Left lobe of liver (tissue), 2 donors: ENCODE measurements around the gene EFCC1. TPM values are rescaled to one million over a fixed set of nuclear protein-coding genes. Genes with fewer than 3 reads are reported as not detected.
A peak's percentile ranks its signal among the peaks of the same experiment; 100 is the strongest.

Source experiments
- ATAC-seq: fragments of 200-7000 bp; cut with Tn5 transposase; one replicate; pipeline ENCODE4 v1.9.1; 2020; ENCODE audit warnings: mild to moderate bottlenecking, moderate library complexity
- DNase-seq: peaks from one replicate; pipeline ENCODE4 v3.0.0-alpha.2; 2020; ENCODE audit warnings: low spot score
- total RNA-seq: library from RNA; stranded (reverse); gene quantifications from one replicate; pipeline ENCODE4 v1.2.1, GENCODE V29; 2021
- donor health status: DM: no; HTN: no; CAD: no; lungs with moderate emphysema.
- donor health status: DM: no; HTN: yes; CAD: no.

EFCC1 gene
- total RNA-seq, 1 donor from 2014 or later, result 0.53 TPM

- DNase-seq (no peak), ATAC-seq (no peak)
Measured at GRCh38 chr3:129031476-129032215, 30.5 kb downstream of the EFCC1 start.

- no peak for ATAC-seq
- no peak for DNase-seq
Measured at GRCh38 chr3:129032716-129033115, 31.6 kb downstream of the EFCC1 start.

DNA sequence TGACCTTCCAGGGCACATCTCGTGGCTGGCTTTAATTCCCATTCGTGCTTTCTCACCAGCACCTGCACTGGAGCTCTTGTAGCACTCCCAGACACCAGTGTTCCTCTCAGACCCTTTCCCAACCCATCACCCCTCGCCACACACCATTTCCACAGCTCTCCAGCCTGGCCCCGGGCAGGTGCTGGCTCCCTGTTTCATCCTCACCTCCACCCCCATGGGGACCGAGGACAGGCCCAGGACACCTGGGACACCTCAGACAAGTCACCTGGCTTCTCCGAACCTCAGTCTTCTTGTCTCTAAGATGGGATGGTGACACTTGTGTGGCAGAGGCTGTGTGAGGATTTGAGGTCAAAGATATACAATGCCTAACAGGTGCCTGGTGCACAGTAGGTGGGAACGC is 32.0 kb downstream of the EFCC1 start:
- no peak for DNase-seq
- ATAC-seq, result no peak

- ATAC-seq (peak; percentile 21), DNase-seq (no peak)
Measured at GRCh38 chr3:129033633-129034321, 32.7 kb downstream of the EFCC1 start.

DNA sequence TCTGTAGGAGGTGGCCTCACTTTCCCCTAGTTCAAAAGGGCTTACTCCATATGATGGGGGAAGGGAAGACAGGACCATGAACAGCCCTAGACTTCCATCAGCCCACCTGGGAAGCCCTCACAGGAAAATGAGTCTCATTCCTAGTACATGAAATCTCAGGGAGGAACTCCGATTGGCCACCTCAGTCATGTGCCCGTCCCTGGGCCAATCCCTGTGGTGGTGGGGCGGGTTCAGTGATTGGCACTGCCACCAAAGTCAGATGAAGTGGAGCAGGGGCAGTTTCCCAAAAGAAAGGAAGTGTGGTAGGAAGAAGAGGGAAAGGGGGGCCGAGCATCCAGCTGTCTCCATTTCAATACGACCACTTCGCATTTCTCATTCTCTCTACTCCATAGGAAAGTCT is 33.5 kb downstream of the EFCC1 start:
- DNase-seq (no peak), ATAC-seq (peak; percentile 12)

DNA sequence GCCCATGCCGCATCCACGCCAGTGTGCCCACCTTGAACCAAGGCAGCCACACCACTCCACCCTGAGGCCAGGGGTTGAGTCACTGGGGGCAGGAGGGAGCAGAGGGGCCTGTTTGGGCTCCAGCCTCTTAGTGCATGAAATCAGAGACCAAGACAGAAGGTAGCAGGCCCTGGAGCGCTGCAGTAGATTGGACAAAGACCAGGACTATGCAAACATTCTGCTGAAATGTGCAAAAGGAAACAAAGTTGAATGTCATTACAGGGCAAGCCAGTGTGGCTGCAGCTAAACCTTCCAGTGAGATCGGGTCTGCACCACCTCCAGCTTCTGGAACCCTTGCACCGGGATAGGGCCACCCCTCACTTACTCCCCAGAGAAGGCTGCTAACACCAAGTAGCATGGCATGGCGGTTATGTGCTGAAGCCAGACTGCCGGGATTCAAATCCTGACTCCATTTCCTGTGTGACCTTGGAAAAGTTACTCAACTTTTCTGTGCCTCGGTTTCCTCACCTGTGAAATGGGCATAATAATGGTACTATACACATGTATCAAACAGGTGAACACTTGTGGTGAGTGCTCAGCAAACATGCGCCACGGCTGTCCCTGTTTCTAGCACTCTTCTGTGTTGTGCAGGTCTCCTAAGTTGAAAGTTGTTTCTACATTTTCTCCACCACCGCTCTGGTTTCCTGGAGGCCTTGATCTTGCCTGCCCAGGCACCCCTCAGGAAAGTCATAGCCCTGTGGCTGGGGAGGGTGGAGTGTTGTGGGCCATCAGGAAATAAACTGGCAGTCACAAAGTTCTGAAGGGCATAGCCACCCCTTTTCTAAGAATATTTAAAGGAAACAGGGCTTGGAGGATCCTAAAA is 34.5 kb downstream of the EFCC1 start:
- peak; percentile 73 for ATAC-seq
- no peak for DNase-seq

DNA sequence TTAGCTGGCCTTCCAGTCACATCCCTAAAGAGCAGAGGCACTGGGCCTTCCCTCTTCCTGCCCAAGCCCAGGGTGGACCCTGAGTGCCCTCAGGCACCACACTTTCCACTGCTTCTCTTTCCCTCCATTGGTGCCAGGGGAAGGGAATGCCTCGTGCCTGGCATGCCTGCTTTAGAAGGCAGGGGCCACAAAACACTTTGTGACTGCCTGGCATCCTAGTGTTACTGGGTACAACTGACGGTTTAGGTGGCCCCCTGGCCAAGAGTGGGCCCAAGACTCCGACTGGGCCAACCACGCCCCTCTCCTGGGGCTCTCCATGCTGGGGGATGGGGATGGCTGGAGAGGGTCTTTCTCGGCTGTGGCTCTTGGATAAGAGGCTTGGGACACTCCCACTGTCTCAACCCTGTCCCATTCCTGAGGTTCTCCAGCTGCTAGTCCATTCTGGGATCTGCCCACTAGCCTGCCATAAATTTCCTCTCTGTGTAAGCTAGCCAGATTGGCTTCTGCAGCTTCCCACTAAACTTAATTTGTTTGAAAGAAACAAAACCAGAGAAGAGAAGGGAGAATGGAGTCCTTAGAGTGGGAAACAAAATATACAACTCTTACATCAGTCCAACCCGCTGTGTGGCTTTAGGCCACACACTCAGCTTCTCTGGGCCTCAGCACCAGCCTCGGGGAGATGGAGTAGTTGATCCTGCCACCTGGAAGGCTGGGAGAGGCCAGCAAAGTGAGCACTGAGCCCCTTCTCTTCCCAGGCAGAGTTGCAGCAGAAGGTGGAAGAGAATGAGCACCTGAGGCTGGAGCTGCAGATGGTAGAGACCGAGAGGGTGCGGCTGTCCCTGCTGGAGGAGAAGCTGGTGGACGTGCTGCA is 35.4 kb downstream of the EFCC1 start:
- DNase-seq (no peak), ATAC-seq (no peak)

DNA sequence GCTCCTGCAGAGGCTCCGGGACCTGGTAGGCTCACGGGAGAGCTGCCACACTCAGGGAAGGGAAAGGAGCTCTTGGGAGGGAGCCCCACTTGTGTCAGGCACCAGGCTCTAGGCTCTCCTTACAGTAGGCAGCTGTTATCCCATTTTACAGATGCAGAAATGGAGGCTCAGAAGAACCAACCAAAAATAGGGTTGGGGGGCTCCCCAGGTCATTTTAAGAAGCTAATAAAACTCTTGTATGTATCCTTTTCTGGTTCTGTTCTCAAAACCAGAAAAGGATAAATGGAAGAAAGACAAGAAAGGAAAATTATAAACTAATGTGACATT is 36.0 kb downstream of the EFCC1 start:
- DNase-seq, result no peak
- no peak for ATAC-seq

DNA sequence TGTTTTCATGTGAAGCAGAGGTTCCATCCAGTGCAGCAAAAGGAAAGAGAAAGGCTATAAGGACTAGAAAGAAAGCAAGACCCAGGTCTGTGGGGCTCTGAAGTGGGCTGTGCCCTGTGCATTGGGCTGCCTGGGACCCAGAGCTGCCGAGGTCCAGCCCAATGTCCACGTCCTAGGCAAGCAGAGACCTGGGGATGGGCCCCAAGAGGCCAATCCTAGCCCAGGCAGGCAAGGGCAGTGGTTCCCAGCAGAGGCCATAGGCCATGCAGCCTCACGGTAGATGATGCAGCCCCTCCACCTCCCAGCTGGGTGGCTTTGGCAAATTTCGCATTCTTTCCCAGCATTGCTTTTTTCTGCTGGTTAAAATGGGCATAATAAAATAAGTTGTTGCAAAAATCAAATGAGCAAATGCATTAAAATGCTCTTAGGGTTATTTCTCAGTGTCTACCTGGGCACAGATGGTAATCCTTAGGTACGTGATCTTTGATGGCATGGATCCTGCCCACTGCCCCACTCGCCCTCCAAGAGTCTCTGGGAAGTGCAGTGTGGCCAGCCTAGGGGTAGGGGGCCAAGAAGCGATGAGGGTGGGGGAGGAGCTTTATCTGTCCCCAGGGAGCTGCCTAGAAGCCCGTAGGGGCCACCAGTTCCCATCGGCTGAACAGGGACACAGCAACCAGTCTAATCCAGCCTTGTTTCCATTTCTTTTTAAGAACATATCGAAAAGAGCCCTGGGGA is 37.2 kb downstream of the EFCC1 start:
- no peak for DNase-seq
- no peak for ATAC-seq

- DNase-seq (no peak), ATAC-seq (peak; percentile 31)
Measured at GRCh38 chr3:129039271-129040038, 38.4 kb downstream of the EFCC1 start.

DNA sequence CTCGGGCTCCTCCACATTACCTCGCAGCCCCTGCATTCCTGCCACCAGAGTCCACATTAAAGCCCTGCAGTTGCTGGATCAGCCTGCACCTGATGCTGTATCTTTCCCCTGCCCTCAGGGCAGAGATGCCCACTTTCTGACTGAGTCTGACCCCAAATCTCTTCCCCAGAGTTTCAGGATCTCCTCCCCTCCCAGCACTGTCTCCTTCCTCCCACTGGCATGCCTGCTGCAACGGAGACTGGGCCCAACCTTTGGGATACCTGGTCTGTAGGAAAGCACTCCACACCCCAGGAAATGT is 38.9 kb downstream of the EFCC1 start:
- no peak for DNase-seq
- ATAC-seq, result no peak

- no peak for ATAC-seq
- no peak for DNase-seq
Measured at GRCh38 chr3:129040579-129041300, 39.6 kb downstream of the EFCC1 start.

GRCh38 chr3:129045675-129046036 is 44.6 kb downstream of the EFCC1 start:
- ATAC-seq (peak; percentile 55), DNase-seq (no peak)

- DNase-seq, result no peak
- peak; percentile 23 for ATAC-seq
Measured at GRCh38 chr3:129046037-129046731, 45.1 kb downstream of the EFCC1 start.

GRCh38 chr3:129046732-129047552 is 45.8 kb downstream of the EFCC1 start:
- ATAC-seq (no peak), DNase-seq (no peak)

DNA sequence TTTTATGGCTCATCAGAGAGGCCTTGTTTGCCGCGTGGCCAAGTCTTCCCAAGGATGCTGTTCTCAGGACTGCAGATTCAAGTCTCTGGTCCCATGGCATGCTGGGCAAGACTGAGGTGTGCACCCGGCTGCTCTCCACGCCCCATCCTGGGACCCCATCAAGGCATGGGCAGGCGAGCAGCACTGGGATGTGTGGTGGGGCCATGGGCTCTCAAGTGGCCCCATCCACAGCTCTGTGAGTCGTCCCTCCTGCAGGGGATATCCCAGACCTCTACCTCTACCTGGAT is 46.4 kb downstream of the EFCC1 start:
- DNase-seq (no peak), ATAC-seq (no peak)

- no peak for ATAC-seq
- no peak for DNase-seq
Measured at GRCh38 chr3:129050556-129051295, 49.6 kb downstream of the EFCC1 start.
